Measurements from ENCODE around the gene C14orf93. TPM values are rescaled to one million over a fixed set of nuclear protein-coding genes. Genes with fewer than 3 reads are reported as not detected.

Gene C14orf93, protein sequence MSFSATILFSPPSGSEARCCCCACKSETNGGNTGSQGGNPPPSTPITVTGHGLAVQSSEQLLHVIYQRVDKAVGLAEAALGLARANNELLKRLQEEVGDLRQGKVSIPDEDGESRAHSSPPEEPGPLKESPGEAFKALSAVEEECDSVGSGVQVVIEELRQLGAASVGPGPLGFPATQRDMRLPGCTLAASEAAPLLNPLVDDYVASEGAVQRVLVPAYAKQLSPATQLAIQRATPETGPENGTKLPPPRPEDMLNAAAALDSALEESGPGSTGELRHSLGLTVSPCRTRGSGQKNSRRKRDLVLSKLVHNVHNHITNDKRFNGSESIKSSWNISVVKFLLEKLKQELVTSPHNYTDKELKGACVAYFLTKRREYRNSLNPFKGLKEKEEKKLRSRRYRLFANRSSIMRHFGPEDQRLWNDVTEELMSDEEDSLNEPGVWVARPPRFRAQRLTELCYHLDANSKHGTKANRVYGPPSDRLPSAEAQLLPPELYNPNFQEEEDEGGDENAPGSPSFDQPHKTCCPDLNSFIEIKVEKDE
- 9.1 and 10.2 TPM in 2 replicates for total RNA-seq

GRCh38 chr14:23009939-23010726 lies at the start of gene C14orf93:
TSS of gene C14orf93 (minus strand) at chr14:23010143. CDS start at chr14:22999023, 11,120 bp downstream.
- intact Hi-C loops (cut with micrococcal nuclease) = loop anchor here (5.0 to 10.0 kb wide), 2 partner anchors 93 to 295 kb away; partner anchors contain the start of genes BCL2L2, PPP1R3E and RBM23

DNA sequence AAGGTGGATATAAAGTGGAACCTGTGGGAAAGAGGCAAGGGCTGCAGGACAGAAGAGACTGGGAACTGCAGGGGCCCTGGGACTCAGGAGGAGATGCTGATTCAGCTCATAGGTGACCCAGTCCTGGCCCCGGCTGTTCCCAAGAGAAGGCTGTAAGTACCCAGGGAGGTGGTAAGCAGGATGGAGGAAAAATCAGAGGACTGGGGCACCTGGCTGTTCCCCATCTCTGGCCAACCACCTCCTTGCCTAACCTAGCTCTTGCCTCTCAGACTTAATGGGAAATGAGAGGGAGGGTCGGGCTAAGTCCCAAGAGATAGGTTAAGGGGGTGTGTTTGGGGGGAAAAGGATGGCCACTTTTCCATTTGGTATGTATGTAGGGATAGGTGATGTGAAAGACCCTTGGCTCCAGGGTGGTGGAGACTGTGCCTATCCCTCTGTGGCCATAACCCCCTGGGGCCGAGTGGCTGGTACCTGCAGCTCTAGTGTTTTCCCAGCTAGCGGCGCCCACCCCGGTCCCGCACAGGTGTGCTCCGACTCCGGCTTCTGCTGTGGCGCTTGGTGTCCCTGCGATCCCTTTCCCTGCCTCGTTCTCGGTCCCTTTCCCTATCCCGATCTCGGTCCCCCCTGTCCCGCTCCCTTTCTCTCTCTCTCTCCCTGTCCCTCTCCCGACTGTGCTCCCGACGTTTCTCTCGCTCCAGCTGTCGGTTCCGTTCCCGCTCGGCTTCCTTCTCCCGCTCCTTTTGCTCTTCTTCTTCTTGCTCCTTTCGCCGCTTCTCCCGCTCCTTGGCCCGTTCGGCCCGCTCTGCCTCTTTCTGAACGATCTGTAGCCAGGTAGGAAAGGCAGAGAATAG lies 48.9 kb upstream of the C14orf93 start:
- intact Hi-C loops (cut with micrococcal nuclease) = loop anchor here (1.0 to 5.0 kb wide), 3 partner anchors 73 to 488 kb away; partner anchors contain the start of gene LRP10

DNA sequence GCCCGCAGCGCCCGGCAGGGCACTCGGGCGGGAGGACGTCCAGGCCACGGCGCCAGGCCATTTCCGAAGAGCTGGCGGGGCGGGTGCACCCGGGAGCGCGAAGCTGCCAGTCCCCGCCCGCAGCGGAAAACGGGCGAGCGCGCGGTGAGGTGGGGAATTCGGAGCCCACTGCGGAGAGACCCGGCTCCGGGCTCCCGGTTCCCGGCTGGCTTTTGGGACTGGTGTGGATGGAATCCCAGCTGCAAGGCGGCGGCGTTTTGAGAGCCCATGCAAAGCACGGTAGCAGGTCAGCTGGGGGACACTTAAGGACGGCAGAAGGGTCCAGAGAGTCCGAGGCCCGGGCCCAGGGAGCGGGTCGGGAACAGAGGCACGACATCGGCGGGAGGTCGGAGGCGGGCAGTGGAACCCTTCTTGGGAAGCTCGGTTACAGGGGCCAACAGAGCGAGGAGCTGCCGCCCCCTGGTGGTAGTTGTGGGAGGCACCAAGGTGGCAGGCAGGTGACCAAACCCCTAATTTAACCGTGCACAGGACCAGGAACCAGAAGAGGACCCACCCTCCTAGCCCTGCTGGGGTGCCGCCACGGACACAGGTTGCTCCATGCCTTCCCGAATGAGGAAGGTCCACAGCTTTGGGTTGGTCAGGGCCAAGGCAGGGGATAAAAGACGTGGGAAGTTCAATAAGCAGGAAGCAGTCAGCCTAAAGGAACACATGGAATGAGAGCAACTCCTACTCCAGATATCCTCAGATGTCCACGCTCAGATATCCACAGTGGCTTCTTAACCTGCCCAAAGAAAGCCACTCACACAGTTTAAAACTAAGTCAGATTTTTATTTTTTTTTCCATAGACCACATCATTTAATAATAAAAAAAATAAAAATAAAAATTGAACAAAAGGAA lies 48.1 kb upstream of the C14orf93 start:
- intact Hi-C loops (cut with micrococcal nuclease) = loop anchor here (1.0 to 5.0 kb wide), 4 partner anchors 72 to 487 kb away; partner anchors contain the start of genes LRP10 and PRMT5

- intact Hi-C loops (cut with micrococcal nuclease) = loop anchor here (1.0 to 5.0 kb wide), 3 partner anchors 22 to 185 kb away; partner anchors contain the start of genes LRP10 and PRMT5
Measured at GRCh38 chr14:23056956-23057756, 47.2 kb upstream of the C14orf93 start, which contains the start of gene CDH24. TSS of gene CDH24 (minus strand) at chr14:23057520. CDS start at chr14:23055733, 1,787 bp downstream.

DNA sequence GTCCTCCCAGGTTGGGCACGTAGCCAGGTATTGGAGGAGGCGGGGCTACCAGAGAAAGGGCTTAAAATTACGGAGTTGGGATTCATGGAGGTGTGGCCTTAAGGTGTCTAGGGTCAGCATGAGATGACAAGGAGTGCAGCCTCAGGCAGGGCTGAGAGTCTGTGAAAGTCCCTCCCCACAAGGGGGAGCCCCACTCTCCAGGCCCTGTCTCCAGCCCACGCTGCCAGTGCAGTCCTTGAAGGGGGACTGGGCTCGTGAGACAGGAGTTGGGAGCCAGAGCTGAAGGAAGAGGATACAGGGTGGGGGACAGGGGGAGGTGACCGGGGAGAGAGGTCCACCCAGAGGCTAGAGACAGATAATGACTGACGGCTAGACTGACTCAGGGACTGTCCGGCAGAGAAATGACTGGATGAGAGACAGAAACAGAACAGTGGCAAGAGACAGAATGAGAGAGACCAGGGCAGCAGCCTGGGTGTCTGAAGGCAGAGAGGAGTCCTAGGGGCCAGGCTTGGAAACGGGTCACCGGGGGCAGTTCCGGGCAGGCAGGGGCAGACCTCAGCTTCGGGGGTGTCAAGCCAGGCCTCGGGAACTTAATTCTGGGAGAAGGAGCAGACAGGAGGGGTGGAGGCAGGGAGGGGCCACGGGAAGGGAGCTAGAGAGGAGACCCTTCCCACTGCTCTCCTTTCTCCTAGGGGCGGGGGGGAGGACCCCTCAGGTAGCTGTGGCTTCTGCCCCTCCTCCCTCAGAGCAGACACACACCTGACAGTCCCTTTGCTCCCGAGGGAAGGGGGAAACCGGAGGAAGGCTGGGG lies 46.4 kb upstream of the C14orf93 start:
- intact Hi-C loops (cut with micrococcal nuclease) = loop anchor here (1.0 to 5.0 kb wide), 3 partner anchors 21 to 184 kb away; partner anchors contain the start of genes LRP10 and PRMT5

GRCh38 chr14:23055621-23056144 lies 45.7 kb upstream of the C14orf93 start:
- intact Hi-C loops (cut with micrococcal nuclease) = loop anchor here (1.0 to 5.0 kb wide), 3 partner anchors 20 to 183 kb away; partner anchors contain the start of genes LRP10 and PRMT5

- intact Hi-C loops (cut with micrococcal nuclease) = loop anchor here (5.0 kb wide), 1 partner anchor 183 kb away; the partner anchor contains the start of gene LRP10
Measured at GRCh38 chr14:23055147-23055550, 45.2 kb upstream of the C14orf93 start.

DNA sequence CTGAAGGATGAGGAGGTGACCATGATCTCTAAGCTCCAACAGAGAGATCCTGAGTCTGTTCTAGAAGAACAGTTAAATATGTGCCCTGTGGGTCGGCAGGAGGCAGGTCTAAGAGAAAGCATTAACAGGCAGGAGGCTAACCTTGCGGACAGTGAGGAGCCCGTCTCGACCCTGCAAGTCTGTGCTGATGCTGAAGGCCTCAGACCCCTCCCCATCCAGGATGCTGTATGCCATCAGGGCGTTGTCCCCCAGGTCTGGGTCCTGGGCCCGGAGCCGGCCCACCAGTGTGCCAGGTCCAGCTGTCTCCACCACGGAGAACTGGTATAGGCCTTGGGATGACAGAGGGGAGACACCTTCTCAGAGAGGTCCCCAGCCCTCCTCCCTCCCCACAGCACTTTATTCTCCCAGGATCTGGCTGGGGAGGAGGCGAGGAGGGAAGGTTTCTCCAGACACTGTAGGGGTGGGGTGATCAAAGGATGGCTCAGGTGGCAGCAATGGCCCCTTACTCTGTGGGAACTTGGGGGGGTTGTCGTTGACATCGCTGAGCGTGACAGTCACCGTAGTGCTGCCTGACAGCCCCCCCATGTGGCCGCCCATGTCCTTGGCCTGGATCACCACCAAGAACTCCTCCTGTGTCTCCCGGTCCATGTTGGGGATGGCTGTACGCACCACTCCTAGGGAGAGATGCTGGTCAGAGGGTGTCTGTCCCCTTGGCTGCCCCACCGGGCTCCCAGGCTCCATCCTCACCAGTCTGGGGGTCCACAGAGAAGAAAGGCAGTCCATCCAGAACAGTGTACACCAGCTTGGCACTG lies 44.3 kb upstream of the C14orf93 start:
- intact Hi-C loops (cut with micrococcal nuclease) = no loop called here

- intact Hi-C loops (cut with micrococcal nuclease) = no loop called here
Measured at GRCh38 chr14:23053426-23053825, 43.5 kb upstream of the C14orf93 start.

DNA sequence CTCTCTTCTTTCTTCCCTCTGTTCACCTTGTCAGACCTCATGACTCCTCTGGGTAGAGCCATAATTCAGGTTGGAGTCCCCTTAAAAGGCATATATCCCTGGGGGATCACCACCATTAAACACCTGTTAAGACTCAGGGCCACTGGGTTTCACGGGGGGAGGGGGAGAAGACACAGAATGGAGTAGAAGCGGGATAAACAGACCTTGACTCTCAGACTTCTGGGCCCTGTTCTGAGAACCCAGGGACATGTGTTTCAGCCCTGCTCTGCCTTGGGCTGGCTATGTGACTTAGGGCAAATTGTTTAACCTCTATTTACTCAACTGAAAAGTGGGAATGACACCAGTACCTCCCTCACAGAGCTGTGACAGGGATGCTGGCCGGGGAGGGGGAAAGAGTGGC lies 42.7 kb upstream of the C14orf93 start:
- intact Hi-C loops (cut with micrococcal nuclease) = no loop called here

DNA sequence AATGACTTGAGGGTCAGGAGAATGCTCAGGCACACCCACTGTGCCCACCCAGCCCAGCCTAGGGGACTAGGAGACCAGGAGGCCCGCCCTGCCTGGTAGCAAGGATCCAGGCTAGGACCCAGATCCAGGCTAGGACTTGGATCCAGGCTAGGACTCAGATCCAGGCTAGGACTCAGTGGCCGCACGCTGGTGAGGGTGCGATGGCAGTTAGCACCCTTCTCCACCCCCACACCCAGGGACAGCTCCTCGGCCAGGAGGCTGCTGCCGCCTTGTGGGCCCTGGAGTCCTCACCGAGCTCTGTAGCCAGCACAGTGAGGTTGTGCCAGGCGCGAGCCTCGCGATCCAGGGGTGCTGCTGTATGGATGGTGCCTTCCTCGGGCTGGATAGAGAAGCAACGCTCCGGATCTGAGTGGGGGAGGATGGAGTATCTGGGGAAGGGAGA lies 42.3 kb upstream of the C14orf93 start:
- intact Hi-C loops (cut with micrococcal nuclease) = no loop called here

GRCh38 chr14:23051141-23052057 lies 41.5 kb upstream of the C14orf93 start:
- intact Hi-C loops (cut with micrococcal nuclease) = no loop called here

- intact Hi-C loops (cut with micrococcal nuclease) = no loop called here
Measured at GRCh38 chr14:23049011-23049410, 39.1 kb upstream of the C14orf93 start.

DNA sequence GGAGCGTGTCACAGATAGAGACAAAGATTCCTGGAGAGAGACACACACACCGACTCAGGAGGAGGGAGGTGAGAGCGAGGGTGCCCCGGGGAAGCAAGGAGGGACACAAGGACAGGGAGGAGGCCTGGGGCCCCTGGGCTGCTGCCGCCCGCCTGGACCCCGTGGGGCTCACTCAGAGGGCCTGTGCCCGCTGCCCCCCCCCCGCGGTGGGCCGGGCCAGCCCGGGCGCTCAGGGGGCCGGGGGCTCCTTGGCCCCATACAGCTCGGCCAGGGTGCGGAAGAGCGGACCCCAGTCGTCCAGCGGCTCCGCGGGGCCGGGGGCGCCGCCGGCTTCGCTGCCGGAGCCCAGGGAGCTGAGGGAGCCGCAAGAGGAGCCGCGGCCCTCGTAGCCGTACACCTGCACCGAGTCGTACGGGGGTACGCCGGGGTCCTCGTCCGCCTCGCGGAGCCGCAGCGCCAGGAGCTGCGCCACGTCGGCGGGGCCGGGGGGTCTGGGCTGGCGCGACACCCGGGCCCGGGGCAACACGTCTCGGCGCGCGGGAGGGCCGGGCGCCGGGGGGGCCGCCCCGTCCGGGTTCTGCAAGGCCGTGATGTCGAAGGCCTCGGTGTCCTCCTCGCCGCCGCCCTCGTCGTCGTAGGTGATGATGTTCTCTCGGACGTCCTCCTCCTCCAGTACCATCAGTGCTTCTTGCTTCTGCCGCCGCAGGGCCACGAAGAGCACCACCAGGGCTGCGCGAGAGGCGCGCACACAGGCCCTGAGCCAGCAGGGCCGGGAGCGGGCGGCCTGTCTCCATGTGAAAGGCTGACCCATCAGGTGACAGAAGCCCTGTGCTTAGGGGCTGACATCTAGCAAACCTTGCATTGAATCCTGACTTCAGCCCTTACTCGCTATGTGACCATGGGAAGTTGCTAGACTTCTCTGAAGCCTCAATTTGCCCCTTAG lies 38.1 kb upstream of the C14orf93 start:
- intact Hi-C loops (cut with micrococcal nuclease) = no loop called here

Data from T-helper 2 cell treated with Interferon-gamma antibody and Interleukin-4, amounts not matched to agents 100 ng/mL and 5 ng/mL, for 36 hours (primary cell).